ENCODE results near the gene GNPTG.

Gene GNPTG

DNA sequence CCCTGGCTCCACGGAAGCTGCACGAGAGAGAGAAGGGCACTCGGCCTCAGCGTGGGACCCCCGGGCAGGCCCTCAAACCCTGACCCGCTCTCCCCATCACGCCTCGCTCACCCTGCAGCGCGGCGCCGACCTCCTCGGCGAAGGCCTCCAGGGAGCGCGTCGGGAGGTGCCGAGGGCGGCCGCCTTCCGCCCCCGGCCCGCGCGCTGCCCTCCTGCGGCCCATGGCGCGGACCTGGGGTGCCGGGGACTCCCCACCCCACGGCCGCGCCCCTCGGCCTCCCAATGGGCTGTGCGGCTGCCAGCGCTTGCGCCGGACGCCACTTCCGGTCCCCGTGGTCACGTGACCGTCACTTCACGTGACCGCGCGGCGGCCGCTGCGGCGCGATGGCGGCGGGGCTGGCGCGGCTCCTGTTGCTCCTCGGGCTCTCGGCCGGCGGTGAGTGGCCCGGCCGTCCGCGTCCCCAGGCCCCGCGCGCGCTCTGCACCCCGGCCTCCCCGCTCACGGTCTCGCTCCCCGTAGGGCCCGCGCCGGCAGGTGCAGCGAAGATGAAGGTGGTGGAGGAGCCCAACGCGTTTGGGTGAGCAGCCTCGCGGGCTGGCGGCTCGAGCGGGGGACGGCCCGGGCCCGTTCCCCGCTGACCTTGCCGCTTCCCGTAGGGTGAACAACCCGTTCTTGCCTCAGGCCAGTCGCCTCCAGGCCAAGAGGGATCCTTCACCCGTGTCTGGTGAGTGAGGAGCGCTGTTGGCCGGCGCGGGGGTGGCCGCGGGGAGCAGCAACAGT lies at the start of gene GNPTG, which contains the start of gene TSR3:
GNPTG (plus strand) TSS at position 350 of the 781 bp plus-strand sequence; CDS start at position 385, 35 bp downstream.
TSR3 (minus strand) TSS at position 297 of the 781 bp plus-strand sequence; CDS start at position 223, 74 bp downstream.
- DNase-seq (ENCODE audit: low spot score): peak; percentile 67

GRCh38 chr16:1305823-1306222 lies 45.9 kb upstream of the GNPTG start:
- DNase-seq (ENCODE audit: low spot score): no peak

- no peak for DNase-seq (ENCODE audit: low spot score)
Observed at GRCh38 chr16:1306334-1306733, 45.4 kb upstream of the GNPTG start.

DNA sequence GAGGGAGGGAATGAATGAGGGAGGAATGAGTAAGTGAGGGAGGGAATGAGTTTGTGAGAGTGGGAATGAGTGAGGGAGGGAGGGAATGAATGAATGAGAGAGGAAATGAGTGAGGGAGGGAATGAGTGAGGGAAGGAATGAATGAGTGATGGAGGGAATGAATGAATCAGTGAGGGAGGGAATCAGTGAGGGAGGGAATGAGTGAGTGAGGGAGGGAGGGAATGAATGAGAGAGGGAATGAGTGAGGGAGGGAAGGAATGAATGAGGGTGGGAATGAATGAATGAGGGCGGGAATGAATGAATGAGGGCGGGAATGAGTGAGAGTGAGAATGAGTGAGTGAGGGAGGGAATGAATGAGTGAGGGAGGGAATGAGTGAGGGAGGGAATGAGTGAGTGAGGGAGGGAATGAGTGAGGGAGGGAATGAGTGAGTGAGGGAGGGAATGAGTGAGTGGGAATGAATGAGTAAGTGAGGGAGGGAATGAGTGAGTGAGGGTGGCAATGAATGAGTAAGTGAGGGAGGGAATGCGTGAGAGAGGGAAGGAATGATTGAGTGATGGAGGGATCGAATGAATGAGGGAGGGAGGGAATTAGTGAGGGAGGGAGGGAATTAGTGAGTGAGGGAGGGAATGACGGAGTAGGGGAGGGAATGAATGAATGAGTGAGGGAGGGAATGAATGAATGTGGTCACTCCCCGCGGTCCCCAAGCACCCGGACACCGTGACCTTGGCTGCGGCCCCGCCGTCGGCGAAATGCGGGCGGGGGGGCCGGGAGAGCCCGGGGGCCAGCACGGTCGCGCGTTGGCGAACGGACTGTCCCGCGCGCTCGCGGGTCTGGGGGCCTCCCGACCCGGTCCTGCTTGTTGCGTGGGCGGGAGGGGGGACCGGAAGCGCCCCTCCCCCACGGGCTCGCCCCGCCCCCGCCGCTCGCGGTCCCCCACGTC lies 43.4 kb upstream of the GNPTG start:
- DNase-seq (ENCODE audit: low spot score): peak; percentile 38

GRCh38 chr16:1308977-1309885 lies 42.5 kb upstream of the GNPTG start, which contains the start of gene UBE2I:
Gene UBE2I (plus strand): TSS chr16:1309636. CDS start chr16:1314031, 4,395 bp downstream.
- peak; percentile 92 for DNase-seq (ENCODE audit: low spot score)

- DNase-seq (ENCODE audit: low spot score): no peak
Observed at GRCh38 chr16:1309888-1310831, 41.6 kb upstream of the GNPTG start.

DNA sequence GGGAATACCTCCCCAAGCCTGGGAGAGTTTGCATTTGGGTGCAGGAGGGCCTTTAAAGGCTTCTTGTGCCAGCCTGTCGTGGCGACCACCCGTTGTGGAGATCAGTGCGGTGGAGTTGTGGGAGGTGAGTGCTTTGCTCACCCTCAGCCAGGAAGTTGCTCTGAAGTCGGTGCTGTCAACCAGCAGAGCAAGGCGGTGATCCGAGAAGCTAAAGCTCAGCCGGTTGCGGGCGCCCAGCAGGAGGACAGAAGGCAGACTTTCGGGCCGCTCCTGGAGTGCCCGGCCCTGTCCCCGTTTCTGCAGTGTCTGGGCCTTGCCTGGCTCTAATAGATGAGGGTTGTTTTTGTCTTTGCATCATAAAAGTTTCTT lies 40.9 kb upstream of the GNPTG start:
- no peak for DNase-seq (ENCODE audit: low spot score)

DNA sequence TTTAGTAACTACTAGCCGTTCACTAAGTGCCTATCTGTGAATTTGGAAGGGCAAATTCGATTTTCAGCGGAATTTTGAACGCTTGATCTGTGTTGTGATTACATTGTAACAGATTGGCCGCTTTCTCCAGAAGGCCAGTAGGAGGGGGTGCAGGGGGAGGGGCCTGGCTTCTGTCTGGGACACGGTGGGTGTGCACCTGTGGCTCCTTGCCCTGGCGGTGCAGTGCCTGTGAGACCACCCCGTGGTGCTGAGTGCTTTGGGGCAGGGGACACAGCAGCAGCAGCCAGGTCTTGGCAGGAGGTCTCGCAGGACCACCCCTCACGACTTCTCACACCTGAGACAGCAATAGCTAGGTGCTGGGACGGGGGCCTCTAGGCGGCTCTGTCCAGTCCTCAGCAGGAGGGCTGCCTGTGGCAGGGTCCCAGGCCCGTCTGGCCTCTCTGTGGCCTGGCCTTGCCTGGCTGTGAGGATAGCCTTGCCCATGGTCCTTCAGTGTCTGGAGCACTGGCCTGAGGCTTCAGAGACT lies 40.5 kb upstream of the GNPTG start:
- DNase-seq (ENCODE audit: low spot score): no peak

DNA sequence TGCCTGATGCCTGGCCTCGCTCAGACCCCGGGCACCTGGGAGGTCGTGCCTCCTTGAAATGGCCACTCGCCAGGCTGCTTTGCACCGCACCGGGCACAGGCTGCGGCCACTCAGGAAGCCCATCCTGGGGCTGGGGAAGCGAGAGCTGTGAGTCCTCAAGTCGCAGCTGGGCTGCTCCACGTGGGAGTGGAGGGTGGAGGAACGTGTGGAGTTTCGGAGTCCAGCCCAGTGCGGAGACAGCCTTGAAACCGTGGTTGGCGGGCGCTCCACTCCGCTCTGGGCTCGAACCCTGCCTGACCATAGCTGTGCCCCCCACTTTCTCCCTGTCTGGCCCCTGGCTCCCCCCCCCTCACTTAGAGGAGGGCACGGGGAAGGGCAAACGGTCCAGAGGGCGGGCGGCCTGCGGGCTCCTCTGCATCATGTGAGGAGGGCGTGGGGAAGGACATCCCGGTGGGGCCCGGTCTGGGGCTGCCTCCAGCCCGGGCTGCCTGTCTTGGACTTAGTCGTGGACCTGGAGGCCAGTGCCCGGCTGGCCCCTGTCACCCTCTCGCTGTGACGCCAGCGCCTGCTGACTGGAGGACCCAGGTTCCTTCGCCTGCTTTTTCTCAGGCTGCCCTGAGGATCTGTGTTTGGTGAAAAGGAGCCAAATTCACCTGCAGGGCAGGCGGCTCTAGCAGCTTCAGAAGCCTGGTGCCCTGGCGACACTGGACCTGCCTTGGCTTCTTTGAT lies 39.8 kb upstream of the GNPTG start:
- DNase-seq (ENCODE audit: low spot score): no peak

DNA sequence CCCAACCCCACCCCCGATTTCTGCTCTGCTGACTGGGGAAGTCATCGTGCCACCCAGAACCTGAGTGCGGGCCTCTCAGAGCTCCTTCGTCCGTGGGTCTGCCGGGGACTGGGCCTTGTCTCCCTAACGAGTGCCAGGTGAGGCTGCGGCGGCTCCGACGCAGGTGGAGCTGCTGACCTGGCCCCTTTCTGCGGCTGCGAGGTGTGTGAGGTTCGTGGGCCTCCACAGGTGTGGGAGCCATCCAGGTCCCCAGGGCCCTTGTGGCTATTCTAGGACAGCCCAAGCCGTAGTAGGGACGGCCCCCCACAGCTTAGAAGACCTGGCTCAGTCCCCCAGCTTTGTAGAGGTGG lies 39.3 kb upstream of the GNPTG start:
- DNase-seq (ENCODE audit: low spot score): no peak

GRCh38 chr16:1312903-1313302 lies 38.8 kb upstream of the GNPTG start:
- DNase-seq (ENCODE audit: low spot score): no peak

- no peak for DNase-seq (ENCODE audit: low spot score)
Observed at GRCh38 chr16:1313721-1314369, 37.9 kb upstream of the GNPTG start.

GRCh38 chr16:1314399-1315068 lies 37.2 kb upstream of the GNPTG start:
- no peak for DNase-seq (ENCODE audit: low spot score)

DNA sequence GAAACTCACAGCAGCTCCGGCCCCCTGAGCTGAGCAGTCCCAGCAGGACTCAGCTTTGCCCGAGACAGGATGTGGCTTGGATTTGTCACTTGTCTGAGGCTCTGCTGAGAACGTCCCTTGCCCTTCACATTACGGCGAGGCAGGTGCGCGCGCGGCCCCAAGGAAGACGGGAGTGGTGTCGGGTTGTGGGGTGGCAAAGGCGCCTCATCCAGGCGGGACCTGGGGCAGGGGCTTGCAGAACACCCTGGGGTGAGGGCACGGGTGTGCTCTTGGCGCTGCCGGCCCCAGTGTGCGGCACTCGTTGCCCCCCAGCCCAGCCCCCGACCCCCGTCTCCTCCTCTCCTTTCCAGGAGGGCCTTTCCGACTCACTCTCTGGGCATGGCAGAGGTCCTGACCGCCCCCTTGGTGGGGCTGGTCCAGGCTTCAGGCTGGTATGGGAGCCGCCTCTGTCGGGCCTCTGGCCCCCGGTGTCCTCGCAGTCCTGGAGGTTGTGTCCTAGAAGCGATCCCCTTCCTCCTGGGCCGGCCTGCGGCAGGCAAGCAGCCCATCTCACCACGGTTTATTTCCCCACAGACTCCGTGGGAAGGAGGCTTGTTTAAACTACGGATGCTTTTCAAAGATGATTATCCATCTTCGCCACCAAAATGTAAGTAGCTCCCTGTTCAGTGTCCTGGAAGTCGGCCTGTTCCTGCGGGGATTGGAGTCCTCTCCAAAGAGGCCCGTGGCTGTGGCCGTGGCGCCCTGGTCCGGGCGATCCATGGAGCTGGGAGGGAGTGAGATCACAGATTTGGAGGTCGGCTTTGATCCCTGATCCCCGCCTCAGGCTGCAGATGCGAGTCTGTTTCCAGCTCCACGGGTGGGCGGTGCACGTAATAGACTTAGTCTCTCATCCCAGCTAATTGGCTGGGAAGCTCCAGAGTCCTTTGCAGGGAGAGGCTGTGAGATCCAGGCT lies 36.4 kb upstream of the GNPTG start:
- DNase-seq (ENCODE audit: low spot score): no peak

GRCh38 chr16:1316033-1316405 lies 35.7 kb upstream of the GNPTG start:
- no peak for DNase-seq (ENCODE audit: low spot score)

DNA sequence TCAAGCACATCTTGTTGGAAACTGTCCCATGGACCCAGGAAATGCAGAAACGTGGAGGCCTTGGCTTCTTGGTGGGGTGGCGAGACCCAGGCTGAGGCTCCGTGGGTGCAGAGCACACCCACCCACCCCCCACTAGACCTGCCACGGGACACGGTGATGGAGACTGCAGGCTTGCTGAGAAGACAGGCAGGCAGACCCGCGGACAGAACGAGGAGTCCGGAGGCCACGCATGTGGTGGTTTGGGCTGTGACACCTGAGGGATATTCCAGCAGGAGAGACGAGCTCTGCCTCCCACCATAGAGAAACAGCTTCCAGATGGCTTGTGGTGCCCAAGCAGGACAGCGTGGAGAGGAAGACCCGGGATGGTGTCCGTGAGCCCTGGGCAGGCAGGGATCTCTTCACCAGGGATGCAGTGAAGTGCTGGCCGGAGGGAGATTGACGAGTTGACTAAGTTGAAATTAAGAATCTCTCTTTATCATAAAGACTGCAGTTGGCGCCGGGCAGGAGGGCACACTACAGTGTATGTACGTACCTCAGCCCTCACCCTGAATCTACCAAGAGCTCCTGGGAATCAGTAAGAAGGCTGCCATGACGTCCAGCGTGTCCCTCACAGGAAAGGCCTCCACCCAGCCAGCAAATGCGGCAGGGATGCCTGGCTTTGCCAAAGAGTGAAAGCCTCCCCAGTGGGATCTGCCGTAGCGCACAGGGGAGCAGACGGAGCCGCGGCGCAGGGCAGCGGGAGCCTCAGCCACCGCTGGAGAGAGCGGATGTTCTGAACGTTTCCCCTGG lies 34.1 kb upstream of the GNPTG start:
- no peak for DNase-seq (ENCODE audit: low spot score)

- DNase-seq (ENCODE audit: low spot score): no peak
Observed at GRCh38 chr16:1318268-1318545, 33.5 kb upstream of the GNPTG start.

Measured in HuH-7 (cell line).